A549 treated with RU486 at 1 μM for 4 hours (cell line): Measurements from ENCODE around the gene UGT1A4. TPM values are rescaled to one million over a fixed set of nuclear protein-coding genes. Genes with fewer than 3 reads are reported as not detected.

Source experiments
- total RNA-seq: library from RNA; stranded (reverse); fragments of 200-300 nt; extraction: Qiagen RNA extraction; gene quantifications from 5 replicates; pipeline ENCODE4 v1.2.3, GENCODE V29; 2022; ENCODE audit warnings: low read depth

UGT1A4 gene
- 0.05 to 0.10 TPM in 2 of 5 replicates, not detected in the others for total RNA-seq

GRCh38 chr2:233718552-233718951 lies at the start of gene UGT1A4:
Gene UGT1A4, plus strand, starts transcription at chr2:233718736. Its CDS starts 85 bp downstream, at chr2:233718821.

DNA sequence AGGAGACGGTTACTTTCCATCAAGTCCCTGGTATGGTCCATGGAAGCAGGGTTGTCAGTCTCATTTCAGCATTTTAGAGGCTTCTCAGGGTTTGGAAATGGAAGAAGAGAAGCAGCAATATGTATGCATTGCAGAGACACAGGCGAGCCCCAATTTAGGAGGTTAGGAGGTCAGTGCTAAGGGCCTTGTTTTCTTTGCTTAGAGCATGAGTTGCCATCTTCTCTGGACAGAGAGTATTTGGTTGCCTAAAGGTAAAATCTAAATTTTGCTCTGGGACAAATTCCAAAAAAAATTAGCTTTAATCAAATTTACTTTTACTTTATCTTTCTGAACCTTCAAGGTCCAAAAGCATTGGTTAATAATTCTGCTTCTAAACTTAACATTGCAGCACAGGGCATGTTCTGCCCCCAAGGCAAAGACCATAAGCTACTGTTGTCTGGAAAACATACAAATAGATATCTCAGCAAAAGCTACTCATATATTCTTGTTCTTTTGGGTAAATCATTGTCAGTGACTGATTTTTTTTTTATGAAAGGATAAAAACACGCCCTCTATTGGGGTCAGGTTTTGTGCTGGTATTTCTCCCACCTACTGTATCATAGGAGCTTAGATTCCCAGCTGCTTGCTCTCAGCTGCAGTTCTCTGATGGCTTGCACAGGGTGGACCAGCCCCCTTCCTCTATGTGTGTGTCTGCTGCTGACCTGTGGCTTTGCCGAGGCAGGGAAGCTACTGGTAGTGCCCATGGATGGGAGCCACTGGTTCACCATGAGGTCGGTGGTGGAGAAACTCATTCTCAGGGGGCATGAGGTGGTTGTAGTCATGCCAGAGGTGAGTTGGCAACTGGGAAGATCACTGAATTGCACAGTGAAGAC lies 47.0 kb upstream of the UGT1A4 start, which contains the start of gene UGT1A9:
UGT1A9 (plus strand) TSS at position 609 of the 872 bp plus-strand sequence; CDS start at position 646, 37 bp downstream.

GRCh38 chr2:233681521-233682099 lies 36.9 kb upstream of the UGT1A4 start, which contains the start of gene UGT1A7:
Gene UGT1A7, plus strand, starts transcription at chr2:233681901. Its CDS starts 37 bp downstream, at chr2:233681938.

GRCh38 chr2:233692648-233693047 lies 25.9 kb upstream of the UGT1A4 start, which contains the start of gene UGT1A6:
Gene UGT1A6, plus strand, starts transcription at chr2:233692890. Its CDS starts 115 bp downstream, at chr2:233693005.

DNA sequence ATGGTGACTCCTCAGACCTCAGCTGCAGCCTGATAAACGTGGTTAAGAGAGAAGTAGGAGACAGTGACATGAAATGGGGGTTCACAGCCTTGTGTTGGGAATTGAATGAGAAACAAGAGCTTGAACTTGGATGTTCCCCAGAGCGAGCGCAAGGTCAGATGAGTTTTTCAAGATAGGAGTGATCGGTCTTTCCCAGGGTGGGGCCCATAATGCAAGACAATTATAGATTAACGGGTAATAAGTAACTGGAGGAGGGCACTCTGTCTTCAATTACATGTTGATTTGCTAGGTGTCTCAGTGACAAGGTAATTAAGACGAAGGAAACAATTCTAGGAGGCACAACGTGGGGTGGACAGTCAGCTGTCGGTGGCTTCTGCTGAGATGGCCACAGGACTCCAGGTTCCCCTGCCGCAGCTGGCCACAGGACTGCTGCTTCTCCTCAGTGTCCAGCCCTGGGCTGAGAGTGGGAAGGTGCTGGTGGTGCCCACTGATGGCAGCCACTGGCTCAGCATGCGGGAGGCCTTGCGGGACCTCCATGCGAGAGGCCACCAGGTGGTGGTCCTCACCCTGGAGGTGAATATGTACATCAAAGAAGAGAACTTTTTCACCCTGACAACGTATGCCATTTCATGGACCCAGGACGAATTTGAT lies 5.8 kb upstream of the UGT1A4 start, which contains the start of gene UGT1A5:
UGT1A5 (plus strand) TSS at position 297 of the 651 bp plus-strand sequence; CDS start at position 382, 85 bp downstream.

GRCh38 chr2:233728723-233729301 lies 10.3 kb downstream of the UGT1A4 start, which contains the start of gene UGT1A3:
Gene UGT1A3, plus strand, starts transcription at chr2:233729042. Its CDS starts 85 bp downstream, at chr2:233729127.

GRCh38 chr2:233760043-233760442 lies 41.5 kb downstream of the UGT1A4 start, which contains the start of gene UGT1A1:
Gene UGT1A1, plus strand, starts transcription at chr2:233760270. Its CDS starts 18 bp downstream, at chr2:233760288.

DNA sequence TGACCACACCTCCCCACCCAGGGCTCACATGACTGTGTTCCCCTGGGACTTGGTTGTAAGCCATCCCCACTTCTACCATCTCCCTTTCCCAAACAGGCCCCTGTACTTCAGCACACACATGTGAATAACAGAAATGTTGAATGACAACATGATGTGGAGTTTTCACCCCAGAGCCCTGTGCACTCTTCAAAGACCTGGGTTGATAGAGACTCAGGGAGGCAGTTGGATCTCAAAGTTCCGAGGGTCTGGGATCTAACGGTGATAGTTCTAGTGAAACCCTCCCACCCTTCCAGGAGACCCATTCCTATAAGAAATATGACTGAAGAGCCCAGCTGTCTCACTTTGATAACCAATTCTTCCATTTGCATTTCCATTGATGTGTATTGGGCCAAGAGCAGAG lies 59.5 kb downstream of the UGT1A4 start, which contains the start of gene MROH2A:
MROH2A (plus strand) TSS at position 301 of the 400 bp plus-strand sequence. CDS start 1,029 bp downstream, outside the sequence.

Other genes starting within 250 kb of the UGT1A4 start
- 20.3 to 24.5 TPM (median 22.4 TPM) in 5 replicates for gene USP40, start 152.0 kb upstream of the UGT1A4 start, total RNA-seq
- gene UGT1A8, start 101.1 kb upstream of the UGT1A4 start, total RNA-seq = 0.06 to 0.13 TPM in 2 of 5 replicates, not detected in the others
- 0.15 to 0.17 TPM in 2 of 5 replicates, not detected in the others for gene UGT1A10, start 82.3 kb upstream of the UGT1A4 start, total RNA-seq
- 3.5 to 6.8 TPM (median 4.9 TPM) in 5 replicates for gene UGT1A9, start 46.8 kb upstream of the UGT1A4 start, total RNA-seq
- 3.4 to 6.3 TPM (median 3.9 TPM) in 5 replicates for gene UGT1A7, start 36.8 kb upstream of the UGT1A4 start, total RNA-seq
- 1.2 to 2.3 TPM (median 1.6 TPM) in 5 replicates for gene UGT1A6, start 25.8 kb upstream of the UGT1A4 start, total RNA-seq
- gene UGT1A5, start 5.8 kb upstream of the UGT1A4 start, total RNA-seq = not detected in 5 replicates
- 0.10 to 0.22 TPM (median 0.13 TPM) in 3 of 5 replicates, not detected in the others for gene UGT1A3, start 10.3 kb downstream of the UGT1A4 start, total RNA-seq
- 0.66 to 1.2 TPM (median 0.83 TPM) in 5 replicates for gene UGT1A1, start 41.5 kb downstream of the UGT1A4 start, total RNA-seq
- 0.18 to 0.31 TPM (median 0.24 TPM) in 4 of 5 replicates, not detected in the other for gene MROH2A, start 59.6 kb downstream of the UGT1A4 start, total RNA-seq
- 76.2 to 89.5 TPM (median 80.6 TPM) in 5 replicates for gene HJURP, start 135.8 kb downstream of the UGT1A4 start, total RNA-seq
- 0.13 to 0.21 TPM (median 0.15 TPM) in 3 of 5 replicates, not detected in the others for gene TRPM8, start 198.6 kb downstream of the UGT1A4 start, total RNA-seq